HuH-7.5 (cell line): Measurements from ENCODE around the gene ADGRD2.

Source experiments
- DNase-seq: peaks from one replicate; pipeline ENCODE4 v3.0.0; 2011; ENCODE audit warnings: low spot score

Gene ADGRD2

DNA sequence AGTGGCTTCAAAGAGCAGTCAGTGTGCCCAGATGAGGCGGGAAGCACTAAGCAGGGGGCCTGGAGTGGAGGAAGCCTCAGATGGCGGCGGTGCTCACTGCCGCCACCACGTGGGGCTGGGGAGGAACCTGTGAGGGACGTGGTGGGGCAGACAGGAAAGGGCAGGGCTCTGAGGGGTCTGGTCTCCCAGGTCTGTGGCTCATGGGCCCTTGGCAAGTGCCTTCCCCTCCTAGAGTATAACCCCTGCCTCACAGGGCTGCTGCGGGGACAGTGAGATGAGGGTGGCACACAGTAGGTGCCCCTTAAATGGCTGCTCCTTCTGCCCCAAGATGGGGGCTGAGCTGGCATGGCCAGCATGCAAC is 30.4 kb downstream of the ADGRD2 start:
- peak; percentile 98 for DNase-seq

DNA sequence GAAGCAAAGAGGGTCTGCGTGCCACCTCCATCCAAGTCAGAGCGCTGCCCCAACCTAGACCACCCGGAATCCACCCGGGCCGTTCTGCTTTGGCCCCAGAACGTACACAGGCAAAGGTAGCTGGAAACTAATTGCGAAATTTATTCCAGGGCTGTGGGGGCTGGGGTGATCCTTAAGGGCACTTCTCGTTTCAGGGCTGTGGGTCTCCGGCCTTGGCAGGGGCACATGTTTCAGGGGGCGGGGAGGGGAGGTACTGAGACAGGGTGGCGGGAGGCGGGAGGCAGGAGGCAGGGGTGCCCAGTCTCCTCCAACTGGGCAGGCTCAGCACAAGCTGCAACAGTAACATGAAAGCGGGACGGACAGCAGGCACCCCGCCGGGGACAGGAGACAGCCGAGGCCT is 30.9 kb downstream of the ADGRD2 start:
- DNase-seq, result no peak

DNA sequence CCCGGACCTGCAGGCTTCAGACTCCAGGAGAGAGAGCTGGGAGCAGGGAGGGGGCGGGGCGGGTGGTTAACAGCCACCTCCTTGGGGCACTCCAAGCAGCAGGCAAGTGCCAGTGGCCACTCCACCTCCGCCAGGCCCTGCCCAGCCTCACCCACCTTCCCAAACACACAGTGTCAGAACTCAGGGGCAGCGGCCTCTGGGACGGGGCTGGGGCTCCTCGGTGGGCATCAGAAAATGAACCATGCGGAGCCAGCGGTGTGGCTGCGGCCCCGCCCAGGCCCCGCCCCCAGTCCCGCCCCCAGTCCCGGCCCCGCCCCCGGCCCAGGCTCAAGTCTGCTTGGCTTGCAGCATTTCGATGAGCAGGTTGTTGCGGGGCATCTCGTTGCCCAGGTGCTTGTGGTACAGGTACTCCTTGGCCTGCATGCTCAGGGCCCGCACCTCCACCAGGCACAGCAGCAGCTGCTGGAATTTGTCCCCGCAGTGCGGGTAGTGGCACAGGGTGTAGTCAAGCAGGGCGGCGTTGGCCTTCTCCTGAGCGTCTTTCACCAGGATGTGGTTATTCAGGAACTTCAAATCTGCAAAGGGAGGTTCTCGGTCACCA is 32.3 kb downstream of the ADGRD2 start:
- DNase-seq, result no peak

DNA sequence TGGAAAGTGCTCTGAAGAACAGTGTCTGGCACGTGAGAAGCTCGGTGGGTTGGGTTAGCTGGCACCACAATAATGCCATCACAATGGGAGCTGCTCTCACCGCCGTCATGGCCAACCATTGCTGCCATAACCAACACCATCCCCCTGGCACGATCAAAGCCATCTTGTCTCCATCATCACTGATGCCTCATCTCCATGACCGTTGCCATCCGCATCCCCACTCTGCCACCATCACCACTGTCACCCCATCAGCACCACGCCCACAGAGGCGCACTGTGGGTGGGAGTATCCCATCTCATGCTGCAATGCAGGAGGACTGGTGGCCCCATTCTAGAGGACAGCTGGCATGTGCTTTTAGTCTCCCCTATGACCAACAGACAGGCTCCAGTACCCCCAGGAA is 33.2 kb downstream of the ADGRD2 start:
- no peak for DNase-seq

DNA sequence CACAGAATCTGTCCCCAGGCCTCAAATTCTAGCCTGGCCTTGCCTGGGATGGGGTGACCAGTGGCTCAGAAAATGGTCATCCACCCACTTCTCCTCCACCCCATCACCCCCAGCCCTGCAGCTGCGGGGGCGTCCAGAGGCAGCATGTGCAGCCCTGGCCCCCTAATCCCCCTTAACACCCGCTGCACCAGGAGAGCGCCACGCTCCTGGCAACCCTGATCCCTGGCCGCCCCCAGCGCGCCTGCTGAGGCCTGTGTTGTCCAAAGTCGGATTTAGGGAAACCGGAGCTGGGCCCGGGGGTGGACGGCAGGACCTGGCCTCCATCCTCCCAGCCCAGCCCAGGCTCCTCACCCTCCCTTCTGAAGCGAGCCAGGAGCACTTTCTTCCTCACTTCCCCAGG is 35.0 kb downstream of the ADGRD2 start:
- DNase-seq, result no peak

DNA sequence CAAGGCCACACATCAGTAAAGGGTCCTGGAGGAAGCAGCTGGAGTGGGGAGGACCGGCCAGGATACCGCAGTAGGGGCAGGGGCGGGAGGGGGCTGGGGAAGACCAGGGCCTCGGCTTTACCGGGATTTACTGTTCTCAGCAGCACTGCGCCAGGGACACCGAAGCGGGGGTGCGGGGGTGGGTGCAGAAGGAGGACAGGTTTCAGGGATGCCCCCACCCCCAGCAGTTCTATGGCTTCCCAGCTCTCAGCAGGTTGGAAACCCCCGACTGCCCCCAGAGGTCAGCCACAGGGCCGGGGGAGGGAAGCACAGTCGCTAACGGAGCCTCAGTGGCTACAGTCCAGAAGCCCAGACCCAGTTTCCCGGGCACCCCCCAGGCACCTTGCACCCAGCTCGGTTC is 35.7 kb downstream of the ADGRD2 start:
- DNase-seq, result no peak

DNA sequence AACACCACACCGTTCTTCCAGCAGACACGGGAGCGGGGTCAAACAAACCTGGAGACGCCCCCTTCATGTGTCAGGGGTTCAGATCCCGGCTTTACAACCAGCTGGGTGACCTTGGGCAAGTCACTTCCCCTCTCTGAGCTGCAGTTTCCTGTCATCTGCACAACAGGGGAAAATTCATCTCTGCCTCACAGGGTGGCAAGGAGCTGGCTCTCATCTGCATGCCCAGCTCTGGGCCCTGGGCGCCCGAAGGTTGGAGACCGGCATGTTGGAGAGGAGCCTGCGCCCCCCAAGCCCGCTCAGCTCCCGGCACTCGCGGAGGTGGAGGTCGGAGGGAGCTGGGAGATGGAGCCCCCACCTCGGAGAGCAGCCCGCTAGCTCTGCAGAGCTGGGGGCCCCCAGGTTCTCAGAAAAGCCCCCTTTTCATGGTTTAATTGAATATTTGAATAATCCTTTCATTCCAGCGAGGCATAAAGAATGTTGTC is 36.6 kb downstream of the ADGRD2 start:
- no peak for DNase-seq

DNA sequence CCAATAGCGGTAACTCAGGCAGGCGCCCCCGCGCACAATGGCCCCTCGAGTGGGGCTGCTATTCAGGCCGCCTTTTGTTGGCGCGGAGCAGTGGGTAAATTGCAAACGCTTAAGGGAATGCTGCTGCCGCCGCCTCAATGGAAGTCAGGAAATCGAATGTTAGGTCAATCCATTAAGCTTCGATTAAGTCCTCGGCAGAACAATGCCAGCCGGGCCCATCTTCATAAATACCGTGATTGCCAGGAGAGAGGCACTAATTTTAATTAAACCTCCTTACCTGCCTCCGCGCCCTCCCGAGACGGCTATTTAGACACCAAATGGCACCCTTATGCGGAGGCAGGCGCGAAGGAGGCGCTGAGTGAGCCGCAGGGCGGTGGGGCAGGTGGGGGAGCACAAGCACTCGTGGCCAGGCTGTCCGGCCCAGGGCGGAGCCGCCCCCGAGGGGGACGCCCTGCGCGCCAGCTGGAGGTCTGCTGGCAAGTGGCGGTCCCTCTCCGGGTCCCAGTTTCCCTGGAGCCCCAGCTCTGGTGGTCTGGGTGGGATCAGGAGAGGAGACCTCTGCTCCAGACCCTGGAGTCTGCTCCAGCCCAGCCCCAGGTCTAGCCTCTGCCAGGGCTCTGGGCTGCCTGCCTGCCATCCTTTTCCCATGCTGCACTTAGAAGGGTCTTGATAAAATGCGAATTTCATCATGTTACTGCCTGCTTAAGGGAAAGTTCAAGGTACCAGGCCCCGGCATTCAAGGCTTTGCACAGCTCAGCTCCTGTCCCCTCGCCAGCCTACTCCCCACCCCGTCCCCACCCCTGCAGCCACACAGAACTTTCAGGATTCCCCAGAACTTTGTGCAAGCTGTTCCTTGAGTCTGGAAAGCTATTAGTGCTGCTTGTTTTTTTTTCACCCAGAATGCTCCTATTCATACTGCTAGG is 37.3 kb downstream of the ADGRD2 start:
- no peak for DNase-seq

DNA sequence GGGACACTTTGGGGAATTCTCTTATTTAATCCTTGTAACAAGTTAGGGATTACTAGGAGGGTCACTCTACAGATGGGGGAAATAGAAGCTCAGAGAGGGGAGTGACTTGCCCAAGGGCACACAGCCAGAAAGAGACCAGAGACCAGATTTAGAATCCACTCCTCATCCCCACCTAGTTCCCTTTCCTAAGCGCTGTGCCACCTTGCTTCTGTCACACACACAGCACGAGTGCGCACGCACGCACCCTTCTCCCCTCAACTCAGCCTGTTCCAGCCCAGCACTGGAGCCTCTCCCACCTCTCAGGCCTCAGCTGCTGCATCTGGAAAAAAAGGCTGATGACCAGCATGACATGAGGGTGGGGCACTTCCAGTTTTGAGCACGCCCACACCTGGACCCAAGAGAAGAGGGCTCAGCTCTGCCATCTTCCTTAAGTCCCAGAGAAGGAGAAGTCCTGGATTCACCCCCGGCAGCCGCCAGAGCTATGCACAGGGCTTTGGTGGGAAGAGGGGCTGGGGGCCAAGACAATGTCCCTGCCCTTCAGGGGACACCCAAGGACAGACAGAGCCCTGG is 38.5 kb downstream of the ADGRD2 start:
- DNase-seq, result no peak

DNA sequence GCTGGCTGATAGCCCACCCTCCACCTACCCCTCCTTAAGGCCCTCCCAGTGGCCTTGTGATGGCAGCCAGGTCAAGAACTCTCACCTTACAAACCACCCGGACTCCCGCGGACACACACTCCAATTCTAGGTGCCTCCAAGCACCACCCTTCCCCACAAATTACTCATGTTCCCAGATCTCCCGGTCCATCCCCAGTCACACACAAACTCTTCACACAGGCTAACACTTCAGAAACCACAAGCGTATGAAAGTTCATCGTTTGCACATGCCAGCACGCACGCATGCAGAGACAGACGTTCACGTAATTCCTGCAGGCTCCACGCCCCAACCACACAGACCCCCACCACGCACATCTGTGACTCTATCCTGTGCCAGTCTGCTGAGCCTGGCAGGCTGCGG is 39.0 kb downstream of the ADGRD2 start:
- no peak for DNase-seq

DNA sequence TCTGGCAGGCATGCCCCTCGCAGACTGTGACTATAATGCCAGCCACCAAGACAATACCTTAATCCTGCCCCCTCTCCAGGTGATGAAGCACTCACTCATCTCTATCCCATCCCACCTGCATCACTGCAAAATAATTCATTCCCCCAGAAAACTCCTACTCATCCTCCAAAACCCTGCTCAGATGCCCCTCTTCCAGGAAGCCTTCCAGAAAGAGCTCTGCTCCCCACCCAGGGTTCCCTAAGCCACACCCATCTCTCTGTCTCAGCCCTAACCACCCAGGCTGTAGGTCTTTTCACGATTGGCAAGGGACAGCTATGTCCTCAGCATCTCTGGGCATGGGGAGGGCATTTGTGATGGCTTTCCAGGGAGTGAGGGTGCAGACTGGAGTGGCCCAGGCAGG is 39.8 kb downstream of the ADGRD2 start:
- no peak for DNase-seq

DNA sequence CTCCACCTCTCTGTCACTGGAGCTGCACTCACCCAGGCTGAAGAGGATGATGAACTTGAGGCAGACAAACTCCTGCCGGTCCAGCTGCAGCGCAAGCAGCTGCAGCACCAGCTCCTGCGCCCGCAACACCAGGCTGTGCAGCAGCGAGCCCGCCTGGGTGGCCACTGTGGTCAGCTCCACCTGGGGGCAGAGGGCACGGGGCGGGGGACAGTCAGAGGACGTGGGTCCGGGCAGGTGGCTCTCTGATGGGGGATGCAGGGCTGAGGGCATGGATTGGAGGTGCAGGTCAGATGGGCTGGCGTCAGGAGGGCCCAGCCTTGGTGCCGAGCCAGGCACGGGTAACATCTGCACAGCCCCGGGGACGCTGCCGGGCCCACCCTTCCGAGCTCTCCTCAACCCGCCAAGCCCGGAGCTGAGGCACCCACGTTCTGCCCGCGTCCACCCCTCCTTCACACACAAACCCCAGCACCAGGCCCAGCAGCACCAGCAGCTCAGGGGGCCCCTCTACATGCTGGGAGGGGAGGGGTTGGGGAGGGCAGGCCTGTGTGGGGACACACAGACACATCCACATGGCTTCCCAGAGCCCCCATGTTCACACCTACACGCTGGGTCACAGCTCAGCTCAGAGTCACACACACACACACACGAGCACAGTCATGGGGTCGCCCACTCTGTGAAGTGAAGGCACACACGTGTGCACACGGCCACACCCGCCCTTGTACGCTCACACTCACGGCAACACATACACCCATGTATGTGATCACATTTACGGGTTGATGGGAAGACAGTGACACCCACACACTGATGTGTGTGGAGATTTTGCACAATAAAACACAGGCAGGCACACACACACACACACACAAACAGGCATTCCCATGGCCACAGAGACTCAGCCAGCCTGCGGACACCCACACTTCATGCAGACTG is 41.1 kb downstream of the ADGRD2 start:
- DNase-seq, result no peak

DNA sequence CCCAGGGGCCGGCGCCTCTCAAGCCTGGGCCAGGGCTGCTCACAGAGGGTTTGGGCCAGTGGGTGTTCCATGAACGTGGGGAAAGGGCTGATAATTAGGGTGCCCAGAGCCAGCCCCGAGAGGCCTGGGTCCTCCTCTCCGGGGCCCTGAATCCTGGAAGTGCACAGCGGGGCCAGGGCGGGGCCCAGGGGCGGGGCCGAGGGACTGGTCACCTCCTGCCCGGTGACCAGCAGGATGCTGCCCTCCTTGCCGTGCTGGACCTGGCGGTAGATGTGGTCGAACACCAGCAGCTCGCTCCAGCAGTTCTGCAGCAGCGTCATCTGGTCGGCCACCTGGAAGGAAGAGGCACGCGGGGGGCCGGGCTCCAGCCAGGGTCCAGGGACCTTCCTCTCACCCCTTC is 42.6 kb downstream of the ADGRD2 start:
- no peak for DNase-seq

DNA sequence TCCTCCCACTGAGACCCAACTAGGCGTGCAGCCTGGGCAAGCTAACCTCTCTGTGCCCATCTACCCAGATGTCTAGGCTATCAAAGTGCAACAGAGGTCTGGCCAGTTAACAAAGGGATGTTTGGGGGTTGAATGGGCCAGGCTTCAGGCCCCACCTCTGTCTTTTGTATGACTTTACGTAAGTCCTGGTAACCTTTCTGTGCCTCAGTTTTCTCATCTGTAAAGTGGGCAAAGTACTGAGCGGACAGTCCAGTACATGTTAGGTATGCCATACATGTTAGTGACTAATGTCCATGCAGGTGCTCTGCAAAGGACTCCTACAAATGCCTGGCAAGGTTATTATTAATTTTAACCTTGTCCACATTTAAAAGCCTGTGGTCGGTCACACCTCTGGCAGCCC is 43.0 kb downstream of the ADGRD2 start:
- no peak for DNase-seq

DNA sequence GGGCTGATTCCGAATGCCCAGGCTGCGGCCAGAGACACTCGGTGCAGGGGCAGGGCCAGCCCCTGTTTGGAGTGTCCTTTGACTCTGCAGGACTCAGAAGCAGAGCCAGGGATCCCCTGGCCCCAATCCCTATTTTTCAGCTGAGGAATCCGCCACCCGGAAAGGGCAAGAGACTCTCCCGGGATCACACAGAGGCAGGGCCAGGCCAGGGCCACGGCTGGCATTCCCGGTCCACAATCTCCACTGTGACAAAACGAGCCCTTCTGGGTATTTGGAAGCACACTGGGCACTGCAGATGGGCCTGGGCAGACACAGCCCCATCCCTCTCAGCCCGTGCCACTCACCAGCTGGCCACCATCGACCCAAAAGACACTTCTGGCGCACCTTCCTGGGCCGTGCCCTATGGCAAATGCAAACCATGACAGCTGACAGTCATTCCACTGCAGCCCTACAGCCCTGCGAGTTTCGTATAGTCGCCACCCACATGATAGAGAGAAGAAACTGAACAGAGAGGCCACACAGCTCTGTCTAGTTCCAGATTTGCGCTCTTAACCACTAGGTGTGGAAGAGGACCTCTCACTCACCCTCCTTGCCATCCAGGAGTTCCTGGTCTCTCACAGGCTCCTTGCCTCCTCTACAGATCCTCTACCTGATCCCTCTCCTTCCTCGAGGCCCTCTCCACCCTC is 43.7 kb downstream of the ADGRD2 start:
- DNase-seq, result no peak

DNA sequence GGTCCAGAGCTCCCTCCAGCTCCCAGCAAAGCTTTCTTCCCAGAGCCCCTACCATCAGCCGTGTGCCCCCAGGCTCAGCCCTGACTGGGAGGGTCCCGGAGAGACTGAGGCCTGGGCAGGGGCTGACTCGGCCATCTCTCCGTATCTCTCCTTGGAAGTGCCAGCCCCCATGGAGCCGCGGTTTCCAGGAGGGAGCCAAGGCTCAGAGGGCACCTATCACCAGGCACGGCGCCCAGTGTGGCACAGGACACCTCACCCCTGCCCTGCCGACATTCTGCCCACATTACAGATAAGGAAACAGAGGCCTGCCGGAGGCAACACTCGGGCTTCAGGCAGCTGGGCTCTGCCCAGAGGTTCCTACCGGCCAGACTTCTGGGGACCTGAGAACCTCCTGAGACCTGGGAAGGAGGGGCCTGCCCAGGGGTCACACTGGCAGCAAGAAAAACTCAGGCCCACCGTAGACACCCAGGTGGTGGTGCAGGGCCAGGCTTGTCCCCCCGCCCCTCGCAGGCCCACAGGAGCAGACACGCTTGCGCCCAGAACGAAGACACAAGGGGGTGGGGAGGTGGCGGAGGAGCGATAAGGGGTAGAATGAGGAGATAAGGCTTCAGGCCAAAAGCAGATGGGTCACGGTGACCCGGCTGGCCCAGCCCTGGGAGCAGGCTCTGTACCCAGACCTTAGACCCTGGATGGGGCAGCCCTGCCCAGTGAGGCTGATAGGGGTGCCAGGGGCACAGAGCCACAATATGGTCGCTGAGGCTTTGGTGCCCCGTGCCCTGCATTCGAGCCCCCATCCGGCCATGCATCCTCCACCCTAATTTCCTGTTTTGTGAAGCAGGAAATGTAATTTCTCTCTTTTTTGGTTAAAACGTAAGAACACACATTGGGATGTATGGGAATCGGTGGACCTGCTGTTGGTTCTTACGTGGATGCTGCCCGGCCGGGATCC is 45.1 kb downstream of the ADGRD2 start:
- no peak for DNase-seq

DNA sequence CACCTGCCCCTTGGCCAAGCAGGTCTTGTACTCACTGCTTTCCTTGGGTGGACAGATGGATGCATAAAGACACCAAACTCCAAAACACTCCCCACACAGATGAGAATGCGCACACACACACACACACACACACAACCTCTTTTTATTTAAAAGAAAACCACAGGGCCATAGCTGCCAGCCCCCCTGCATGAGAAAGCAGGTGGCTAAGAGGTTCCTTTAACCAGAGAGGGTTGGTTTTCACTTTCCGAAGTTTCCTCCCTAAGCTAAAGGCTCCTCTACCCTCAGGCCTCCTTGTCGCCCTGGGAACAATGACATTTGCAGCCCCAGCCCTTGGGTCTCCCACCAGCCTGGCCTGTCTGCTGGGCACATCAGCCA is 45.8 kb downstream of the ADGRD2 start:
- no peak for DNase-seq

DNA sequence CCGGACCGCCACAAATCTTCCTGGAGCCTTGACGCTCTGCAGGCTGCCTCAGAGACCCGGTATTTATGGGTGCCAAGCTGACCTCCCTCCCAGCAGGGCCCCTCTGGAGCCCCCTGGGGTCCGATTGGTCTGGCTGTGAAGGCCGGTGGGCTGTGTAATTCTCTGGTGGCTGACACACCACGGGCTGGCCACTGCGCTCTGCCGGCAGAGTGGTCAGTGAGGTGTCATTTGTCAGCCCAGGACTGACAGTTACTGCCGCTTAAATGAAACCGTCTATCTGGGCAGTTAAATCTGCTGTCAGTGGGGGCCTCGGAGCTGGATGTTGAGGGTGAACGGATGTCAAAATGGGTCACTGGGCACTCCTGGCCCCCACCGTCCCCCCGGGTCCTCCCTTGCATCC is 46.2 kb downstream of the ADGRD2 start:
- no peak for DNase-seq

DNA sequence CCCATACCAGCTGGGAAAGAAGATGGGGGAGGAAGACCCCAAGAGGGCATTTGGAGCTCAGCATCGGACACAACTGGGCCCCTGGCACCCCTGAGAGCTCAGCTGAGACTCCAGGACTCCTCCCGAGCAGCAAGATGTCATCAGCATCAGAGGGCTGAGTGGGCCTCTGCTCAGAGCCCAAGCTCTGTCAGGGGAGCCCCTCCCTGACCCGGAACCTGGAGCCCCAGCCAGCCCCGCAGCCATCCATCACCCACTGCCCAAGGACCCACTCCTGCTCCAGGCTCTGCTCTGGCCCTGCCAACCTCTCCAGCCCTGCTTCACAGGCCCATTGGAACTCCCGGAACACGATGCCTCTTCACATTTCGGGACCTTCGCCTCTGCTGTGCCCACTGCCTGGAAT is 47.2 kb downstream of the ADGRD2 start:
- no peak for DNase-seq

DNA sequence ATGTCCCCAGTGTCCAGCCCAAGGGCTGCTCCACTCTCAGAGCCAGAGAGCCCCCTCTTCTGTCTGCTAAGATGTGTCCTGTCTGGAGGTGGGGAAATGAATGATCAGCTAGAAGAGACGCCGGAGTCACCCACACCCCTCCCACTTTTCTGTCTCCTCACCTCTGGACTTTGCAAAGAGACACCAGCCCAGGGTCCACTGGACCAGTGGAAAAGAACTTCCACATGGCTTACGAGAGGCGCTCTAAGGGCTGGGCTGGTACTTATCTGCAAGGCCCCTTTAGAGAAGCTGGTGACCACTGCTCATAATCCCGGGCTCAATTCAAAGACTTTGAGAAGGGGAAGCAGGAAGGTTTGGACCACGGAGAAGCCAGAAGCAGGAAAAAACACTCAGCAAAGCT is 47.8 kb downstream of the ADGRD2 start:
- no peak for DNase-seq
